Progenitor cell of endocrine pancreas (in vitro differentiated cells): ENCODE results near the gene CNIH3. TPM values are rescaled to one million over a fixed set of nuclear protein-coding genes. Genes with fewer than 3 reads are reported as not detected.
"Not testable (repeated sequence)": the region's sequence is repeated elsewhere in the genome, so short reads cannot be mapped to it uniquely, and the experiment has no call there.

ENCODE experiments used
- DNase-seq: peaks from one replicate; pipeline ENCODE4 v3.0.0; 2021; ENCODE audit warnings: low spot score; ENCODE audit not compliant: unreplicated experiment
- H3K27ac Mint-ChIP-seq: 2 replicates; pipeline ENCODE4 v1.8.0; 2021; ENCODE audit warnings: mild to moderate bottlenecking, moderate library complexity, mixed read lengths
- H3K27me3 Mint-ChIP-seq: 2 replicates; pipeline ENCODE4 v1.8.0; 2021; ENCODE audit warnings: mixed read lengths
- H3K36me3 Mint-ChIP-seq: 2 replicates; pipeline ENCODE4 v1.8.0; 2022; ENCODE audit warnings: mixed read lengths; ENCODE audit not compliant: insufficient read depth
- H3K4me1 Mint-ChIP-seq: 2 replicates; pipeline ENCODE4 v1.8.0; 2021; ENCODE audit warnings: low read depth, mixed read lengths
- H3K4me3 Mint-ChIP-seq: 2 replicates; pipeline ENCODE4 v1.8.0; 2021; ENCODE audit warnings: low read depth, mild to moderate bottlenecking, moderate library complexity, mixed read lengths
- H3K9me3 Mint-ChIP-seq: 2 replicates; pipeline ENCODE4 v1.8.0; 2021; ENCODE audit warnings: low read depth, mixed read lengths
- CTCF ChIP-seq: fragments of 200-600 bp; sonication (generic); IDR thresholded peaks from one replicate; pipeline ENCODE4 v1.5.0; 2021; ENCODE audit warnings: antibody characterized with exemption, mild to moderate bottlenecking; ENCODE audit not compliant: unreplicated experiment
- total RNA-seq: library from RNA; stranded (reverse); gene quantifications from 2 replicates; pipeline ENCODE4 v1.2.1, GENCODE V29; 2021

Gene CNIH3
- total RNA-seq, 1 donor from 2014 or later = 3.2 TPM

- H3K27me3 Mint-ChIP-seq = peaks cover 10% of the 10 kb centered on the region
Measured at GRCh38 chr1:224678168-224678567, 62.1 kb downstream of the CNIH3 start.

DNA sequence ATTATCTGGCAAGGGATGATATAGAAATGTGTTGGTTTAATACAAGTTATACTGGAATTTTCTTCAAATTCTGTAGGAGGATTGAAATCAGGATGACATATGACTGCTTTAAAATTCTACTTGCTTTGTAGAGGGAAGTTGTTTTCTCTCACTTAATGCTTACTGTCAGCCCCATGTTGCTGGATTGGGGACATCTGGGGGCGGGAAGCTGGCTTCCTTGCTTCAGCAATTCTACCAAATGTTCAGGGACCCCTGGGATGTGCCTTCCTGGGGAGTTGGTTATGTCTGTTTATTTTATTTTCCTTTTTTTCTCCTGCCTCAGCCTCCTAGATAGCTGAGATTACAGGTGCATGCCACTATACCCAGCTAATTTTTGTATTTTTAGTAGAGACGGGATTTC lies 63.5 kb downstream of the CNIH3 start:
- Mint-ChIP-seq H3K4me1 (peaks cover 5% of the 10 kb centered on the region), H3K27ac (no peak overlapping the region), H3K4me3 (no peak overlapping the region), H3K36me3 (no peaks in the 10 kb centered on the region), H3K9me3 (no peaks in the 10 kb centered on the region), H3K27me3 (peaks cover 10% of the 10 kb centered on the region)
- DNase-seq = no peak
- TF ChIP-seq CTCF = no peak

More at GRCh38 chr1:224678168-224678567, 62.1 kb downstream of the CNIH3 start:
- DNase-seq = no peak
- H3K9me3 Mint-ChIP-seq = no peaks in the 10 kb centered on the region
- peaks cover 5% of the 10 kb centered on the region for H3K4me1 Mint-ChIP-seq
- TF ChIP-seq CTCF = no peak
- no peaks in the 10 kb centered on the region for H3K36me3 Mint-ChIP-seq
- H3K4me3 Mint-ChIP-seq = no peak overlapping the region
- no peak overlapping the region for H3K27ac Mint-ChIP-seq

GRCh38 chr1:224681816-224682215 lies 65.7 kb downstream of the CNIH3 start:
- no peak for DNase-seq
- TF ChIP-seq CTCF = no peak
- Mint-ChIP-seq H3K36me3 (no peaks in the 10 kb centered on the region), H3K9me3 (no peaks in the 10 kb centered on the region), H3K4me1 (peaks cover 10% of the 10 kb centered on the region), H3K4me3 (no peak overlapping the region), H3K27ac (peak overlapping the region; percentile 14), H3K27me3 (peaks cover 10% of the 10 kb centered on the region)

DNA sequence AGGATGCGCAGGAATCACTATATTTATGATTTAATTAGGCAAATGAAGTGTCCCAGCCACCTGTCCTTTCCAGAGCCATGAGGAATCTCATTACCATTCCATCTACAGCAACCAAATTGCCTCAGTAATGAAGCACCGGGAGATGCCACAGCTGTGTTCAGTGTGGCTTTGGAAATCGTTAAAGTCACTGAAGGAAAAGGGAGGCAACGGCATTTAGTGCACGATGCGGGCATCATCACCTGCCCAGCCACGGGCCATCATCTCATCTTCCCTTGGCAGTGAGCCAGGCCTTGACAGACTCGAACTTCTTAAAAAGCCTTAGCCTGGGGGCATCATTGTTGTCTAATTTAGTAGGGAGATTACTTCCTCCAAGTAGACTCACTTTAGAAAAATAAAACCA lies 67.8 kb downstream of the CNIH3 start:
- DNase-seq = no peak
- no peak overlapping the region for H3K4me3 Mint-ChIP-seq
- H3K27me3 Mint-ChIP-seq = peaks cover 10% of the 10 kb centered on the region
- H3K36me3 Mint-ChIP-seq = no peaks in the 10 kb centered on the region
- TF ChIP-seq CTCF = no peak
- peaks cover 10% of the 10 kb centered on the region for H3K4me1 Mint-ChIP-seq
- H3K9me3 Mint-ChIP-seq = peaks cover 3% of the 10 kb centered on the region
- no peak overlapping the region for H3K27ac Mint-ChIP-seq

GRCh38 chr1:224684979-224685425 lies 68.9 kb downstream of the CNIH3 start:
- no peaks in the 10 kb centered on the region for H3K36me3 Mint-ChIP-seq
- H3K27me3 Mint-ChIP-seq = peaks cover 10% of the 10 kb centered on the region
- H3K4me1 Mint-ChIP-seq = peaks cover 10% of the 10 kb centered on the region
- no peak overlapping the region for H3K27ac Mint-ChIP-seq
- peaks cover 3% of the 10 kb centered on the region for H3K9me3 Mint-ChIP-seq
- TF ChIP-seq CTCF = no peak
- H3K4me3 Mint-ChIP-seq = no peak overlapping the region
- no peak for DNase-seq

- not testable (repeated sequence) for H3K4me1 Mint-ChIP-seq, DNase-seq, H3K4me3 Mint-ChIP-seq, H3K9me3 Mint-ChIP-seq, H3K27me3 Mint-ChIP-seq, H3K27ac Mint-ChIP-seq, H3K36me3 Mint-ChIP-seq
Measured at GRCh38 chr1:224686140-224686539, 70.0 kb downstream of the CNIH3 start.
